ENCODE data around the gene CAND2.
"Not testable (repeated sequence)": the region's sequence is repeated elsewhere in the genome, so short reads cannot be mapped to it uniquely, and the experiment has no call there.

Gene CAND2

DNA sequence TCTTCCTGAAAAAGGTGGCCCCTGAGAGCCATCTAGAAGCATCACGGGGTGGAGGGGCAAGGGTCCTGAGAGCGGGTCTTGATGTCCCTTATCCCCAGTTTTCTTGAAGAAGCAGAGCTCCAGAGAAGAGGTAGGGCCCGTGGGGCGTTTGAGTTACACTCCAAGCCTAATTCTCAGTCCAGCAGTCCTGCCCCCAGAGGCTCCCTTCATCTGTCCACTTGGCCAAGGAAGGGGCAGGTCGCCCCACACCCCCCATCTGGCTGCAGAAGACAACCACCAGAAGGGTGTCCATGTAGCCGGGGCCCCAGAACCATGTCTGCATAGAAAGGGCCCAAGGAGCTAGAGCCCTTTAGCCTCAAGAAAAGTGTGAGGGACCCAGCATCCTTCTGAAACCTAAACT, 70.4 kb downstream of the CAND2 start:
- DNase-seq: no peak

DNA sequence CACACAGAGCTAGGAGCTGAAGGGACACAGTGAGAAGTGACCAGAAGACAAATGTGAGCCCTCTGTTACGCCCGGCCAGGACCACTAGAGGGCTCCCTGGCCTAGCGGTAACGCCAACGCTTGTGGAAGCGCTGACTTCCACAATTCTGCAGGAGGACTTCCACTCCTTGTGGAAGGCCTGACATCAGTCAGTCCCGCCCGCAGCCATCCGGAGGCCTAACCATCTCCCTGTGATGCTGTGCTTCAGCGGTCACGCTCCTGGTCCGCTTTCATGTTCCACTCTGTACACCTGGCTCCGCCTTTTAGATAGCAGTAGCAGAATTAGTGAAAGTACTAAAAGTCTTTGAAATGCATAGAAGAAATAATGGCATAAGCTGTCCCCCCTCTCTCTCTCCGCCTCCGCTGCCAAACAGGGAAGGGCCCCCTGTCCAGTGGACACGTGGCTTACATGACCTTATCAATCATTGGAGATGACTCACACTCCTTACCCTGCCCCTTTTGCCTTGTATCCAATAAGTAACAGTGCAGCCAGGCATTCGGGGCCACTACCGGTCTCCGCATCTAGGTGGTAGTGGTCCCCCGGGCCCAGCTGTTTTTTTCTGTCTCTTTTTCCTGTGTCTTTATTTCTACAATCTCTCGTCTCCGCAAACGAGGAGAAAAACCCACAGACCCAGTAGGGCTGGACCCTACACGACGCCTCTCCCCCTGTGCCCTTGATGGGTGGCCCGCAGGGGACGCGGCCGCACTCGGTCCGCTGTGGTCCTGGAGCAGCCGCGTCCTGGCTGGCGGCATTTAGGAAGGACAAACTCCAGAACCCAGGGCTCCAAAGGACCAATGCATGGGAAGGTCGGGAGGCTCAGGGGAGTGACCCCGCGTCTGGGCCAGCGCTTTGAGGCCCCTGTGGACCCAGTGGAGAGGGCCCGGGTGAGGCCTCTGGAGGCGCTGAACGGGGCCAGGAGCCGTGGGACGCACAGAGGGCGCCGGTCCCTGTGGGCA, 71.9 kb downstream of the CAND2 start:
- peak; percentile 90 for DNase-seq

DNA sequence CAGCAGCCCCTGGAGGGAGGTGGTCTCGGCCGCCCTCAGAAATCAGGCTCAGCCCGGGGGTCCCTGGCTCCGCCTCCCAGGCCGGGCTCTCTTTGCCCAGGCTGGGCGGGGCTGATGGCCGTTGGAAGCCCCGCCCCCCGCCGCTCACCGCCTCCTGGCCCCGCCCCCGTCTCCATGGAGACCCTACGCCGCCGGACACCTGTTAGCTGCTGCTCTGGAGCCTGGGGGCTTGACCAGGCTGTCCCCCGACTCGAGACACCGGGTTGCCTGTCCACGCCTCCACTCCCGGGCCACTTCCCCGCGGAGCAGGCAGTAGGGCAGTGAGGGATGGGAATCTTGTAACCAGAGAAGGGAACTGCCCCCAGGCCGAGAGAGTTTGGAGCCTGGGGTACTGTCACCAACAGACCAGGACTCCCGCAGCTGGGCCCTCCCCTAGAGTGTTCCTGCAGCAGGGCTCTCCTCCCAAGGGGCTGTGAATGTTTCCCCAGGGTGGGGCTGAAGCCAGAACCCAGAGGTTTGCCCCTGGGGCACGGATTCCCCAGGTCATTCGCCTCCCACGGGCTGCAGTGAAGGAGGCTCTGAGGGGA, 72.6 kb downstream of the CAND2 start:
- DNase-seq: peak; percentile 67

DNA sequence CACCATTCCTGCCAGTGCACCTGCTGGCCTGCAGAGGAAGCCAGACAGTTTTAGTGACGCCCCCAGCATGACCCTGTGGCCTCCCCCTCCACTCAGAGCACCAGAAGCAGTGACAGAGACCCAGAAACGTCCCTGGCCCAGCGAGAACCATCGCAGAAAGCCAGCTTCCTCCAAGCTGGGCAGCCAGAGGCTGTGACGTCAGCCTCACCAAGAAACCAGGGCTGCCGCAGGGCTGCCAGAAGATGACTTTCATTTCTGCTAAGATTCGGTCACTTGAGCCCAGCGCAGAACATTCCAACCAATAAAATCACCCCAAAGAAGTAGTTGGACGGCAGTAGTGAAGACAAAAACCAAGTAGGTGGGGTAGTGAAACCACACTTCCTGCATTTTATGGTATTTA, 74.5 kb downstream of the CAND2 start:
- DNase-seq: no peak

DNA sequence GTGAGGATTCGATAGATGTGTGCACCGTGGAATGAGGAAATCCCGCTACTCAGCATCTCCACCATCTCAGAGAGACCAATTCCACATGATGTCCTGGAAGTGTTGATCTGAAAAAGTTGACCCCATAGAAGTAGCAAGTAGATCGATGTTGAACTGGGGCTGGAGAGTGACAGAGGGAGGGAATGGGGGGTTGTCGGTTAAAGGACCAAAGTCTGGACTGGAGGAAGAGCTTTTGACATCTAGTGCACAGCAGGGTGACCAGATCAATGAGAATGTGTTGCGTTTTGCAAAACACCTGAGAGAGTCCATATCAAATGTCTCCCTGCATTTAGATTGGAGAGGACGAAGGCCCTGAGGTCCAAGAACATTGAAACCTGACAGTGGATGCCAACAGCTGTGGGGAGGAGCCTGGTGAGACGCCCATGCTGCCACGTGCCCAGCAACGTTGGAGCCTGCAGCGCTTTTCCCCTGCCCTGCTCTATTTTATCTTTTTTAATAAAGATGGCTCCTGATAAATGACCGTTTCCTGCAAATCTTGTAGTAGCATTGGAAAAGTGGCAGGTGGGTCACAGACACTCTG, 75.0 kb downstream of the CAND2 start:
- DNase-seq: no peak

DNA sequence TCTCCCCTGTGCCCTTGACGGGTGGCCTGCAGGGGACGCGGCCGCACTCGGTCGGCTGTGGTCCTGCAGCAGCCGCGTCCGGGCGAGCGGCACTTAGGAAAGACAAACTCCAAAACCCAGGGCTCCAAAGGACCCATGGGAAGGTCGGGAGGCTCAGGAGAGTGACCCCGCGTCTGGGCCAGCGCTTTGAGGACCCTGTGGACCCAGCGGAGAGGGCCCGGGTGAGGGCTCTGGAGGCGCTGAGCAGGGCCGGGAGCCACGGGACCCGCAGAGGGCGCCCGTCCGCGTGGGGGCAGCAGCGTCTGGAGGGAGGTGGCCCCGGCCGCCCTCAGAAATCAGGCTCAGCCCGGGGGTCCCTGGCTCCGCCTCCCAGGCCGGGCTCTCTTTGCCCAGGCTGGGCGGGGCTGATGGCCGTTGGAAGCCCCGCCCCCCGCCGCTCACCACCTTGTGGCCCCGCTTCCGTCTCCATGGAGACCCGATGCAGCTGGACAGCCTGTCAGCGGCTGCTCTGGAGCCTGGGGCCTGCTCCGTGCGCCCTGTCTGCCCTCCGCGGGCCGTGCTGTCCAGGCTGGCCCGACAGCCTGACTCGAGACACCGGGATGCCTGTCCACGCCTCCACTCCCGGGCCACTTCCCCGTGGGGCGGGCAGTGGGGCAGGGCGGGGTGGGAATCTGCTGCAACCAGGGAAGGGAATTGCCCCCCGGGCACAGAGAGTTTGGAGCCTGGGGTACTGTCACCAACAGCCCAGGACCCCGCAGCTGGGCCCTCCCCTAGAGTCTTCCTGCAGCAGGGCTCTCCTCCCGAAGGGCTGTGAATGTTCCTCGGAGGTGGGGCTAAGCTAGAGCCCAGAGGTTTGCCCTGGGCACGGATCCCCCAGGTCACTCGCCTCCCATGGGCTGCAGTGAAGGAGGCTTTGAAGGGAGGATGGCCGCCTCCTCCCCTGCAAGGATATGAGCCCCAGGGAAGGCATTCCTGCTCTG, 79.7 kb downstream of the CAND2 start:
- peak; percentile 67 for DNase-seq

DNA sequence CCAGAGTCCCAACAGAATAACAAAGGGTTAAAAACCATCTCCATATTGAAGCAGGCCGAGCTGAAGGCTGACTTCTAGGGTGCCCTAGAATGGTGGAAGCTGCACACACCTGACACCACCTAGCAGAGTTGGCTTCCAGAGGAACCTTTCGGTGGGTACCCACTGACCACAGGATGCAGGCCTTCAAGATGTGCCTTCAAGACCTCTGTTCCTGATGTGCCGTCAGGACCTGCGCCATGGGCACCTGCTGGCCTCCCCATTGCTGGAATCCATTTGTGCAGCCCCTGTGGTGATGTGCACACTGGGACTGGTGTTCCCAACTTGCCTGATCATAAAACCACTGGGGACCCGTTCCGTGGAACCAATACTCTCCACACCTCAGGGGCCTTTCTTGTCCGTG, 80.6 kb downstream of the CAND2 start:
- DNase-seq: no peak

DNA sequence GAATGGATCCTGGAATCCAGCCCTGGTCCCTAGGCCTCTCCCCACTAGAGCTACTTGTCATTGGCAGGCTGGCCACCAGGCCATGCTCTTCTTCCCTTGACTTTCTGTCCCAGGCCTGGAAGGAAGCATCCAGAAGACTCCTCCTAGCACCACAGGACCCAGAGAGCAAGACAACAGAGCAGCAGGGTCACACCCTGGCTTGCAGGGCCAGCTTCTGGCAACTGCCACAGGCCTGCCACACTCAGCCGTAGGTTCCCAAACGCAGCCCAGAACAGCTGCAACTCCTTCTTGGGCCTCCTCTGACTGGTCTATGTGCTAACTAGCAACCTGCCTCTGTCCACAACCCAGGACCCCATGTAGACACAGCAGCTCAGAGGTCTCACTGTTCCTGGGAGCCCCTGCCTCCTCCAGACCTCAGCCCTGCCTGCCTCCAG, 81.7 kb downstream of the CAND2 start:
- DNase-seq: no peak

DNA sequence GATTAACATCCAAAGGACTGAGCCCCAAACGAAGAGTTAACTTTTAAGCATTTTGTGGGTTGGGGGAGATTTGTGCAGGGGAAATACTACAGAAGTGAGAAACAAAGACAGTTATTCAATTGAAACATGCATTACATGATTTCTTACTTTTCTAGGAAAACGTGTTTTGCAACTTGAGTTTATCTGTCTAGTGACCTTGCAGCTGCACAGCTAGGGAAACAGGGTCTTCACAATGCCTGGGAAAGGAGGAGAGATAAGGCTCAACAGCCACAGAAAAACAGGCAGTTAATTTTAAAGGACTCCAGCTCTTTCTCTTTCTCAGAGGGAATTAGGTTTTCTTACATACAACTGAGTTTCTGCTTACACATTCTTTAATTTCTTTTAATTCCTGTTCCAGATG, 82.3 kb downstream of the CAND2 start:
- DNase-seq: not testable (repeated sequence)

DNA sequence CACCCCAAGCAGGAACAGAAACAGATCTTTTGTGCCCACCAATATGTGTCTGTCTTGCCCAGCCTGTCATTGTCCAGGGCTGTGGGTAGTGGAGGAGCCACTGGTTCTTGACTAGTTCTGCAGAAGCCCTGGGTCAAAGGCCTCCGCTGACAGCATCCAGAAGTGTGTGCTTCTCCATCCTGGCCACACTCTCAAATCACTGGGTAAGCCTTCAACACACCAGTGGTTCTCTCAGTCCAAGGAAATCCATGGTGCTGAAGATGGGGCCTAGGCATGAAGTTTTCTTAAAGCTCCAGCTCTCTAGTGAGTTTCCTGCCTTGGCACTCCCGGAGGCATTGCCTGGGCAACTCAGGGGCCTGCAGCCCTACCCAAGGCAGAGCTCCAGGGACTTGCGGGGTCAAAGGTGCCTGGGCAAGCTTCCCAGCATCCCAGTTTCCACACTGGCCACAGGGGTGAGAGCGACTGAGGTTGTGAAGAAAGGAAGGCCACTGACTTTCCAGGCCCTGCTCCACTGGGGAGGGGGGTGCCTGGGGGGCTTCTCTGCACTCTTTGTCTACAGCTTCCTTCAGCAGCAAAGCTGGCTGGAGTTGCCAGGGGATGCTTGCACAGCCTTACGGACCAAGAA, 82.8 kb downstream of the CAND2 start:
- no peak for DNase-seq

DNA sequence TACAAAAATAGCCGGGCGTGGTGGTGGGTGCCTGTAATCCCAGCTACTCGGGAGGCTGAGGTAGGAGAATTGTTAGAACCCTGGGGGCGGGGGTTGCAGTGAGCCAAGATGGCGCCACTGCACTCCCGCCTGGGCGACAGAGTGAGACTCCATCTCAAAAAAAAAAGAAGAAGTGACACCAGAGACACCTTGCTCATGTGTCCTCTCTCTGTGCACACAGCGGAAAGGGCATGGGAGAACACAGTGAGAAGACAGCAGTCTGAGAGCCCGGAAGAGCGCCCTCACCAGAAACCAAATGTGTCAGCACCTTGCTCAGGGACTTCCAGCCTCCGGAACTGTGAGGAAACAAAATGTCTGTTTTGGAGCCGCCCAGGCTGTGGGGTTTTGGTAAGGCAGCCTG, 85.4 kb downstream of the CAND2 start:
- not testable (repeated sequence) for DNase-seq

DNA sequence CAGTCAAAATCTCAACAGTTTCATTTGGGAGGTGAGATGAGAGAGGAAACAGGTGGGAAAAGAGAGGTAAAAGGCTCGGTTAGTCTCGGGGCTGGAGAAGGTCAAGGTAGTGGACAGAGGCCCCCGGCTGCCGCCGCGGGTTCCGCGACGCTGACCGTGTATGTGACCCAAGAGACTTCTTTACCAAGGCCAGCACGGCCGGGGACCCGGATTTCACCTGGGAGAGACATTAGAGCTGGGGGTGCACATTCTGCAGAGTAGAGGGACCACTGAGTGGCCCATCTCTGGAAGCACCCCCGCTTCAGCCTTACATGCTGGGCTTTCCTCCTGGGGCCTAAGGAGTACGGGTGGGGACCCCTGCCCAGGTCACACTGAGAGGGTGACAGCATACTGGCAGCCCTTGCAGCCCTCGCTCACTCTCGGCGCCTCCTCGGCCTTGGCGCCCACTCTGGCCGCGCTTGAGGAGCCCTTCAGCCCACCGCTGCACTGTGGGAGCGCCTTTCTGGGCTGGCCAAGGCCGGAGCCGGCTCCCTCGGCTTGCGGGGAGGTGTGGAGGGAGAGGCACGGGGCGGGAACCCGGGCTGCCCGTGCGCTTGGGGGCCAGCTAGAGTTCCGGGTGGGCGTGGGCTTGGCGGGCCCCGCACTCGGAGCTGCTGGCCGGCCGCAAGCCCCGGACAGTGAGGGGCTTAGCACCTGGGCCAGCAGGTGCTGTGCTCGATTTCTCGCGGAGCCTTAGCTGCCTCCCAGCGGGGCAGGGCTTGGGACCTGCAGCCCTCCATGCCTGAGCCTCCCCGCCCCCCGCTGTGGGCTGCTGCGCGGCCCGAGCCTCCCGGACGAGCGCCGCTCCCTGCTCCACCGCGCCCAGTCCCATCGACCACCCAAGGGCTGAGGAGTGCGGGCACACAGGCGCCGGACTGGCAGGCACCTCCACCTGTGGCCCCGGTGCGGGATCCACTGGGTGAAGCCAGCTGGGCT, 86.1 kb downstream of the CAND2 start:
- no peak for DNase-seq

DNA sequence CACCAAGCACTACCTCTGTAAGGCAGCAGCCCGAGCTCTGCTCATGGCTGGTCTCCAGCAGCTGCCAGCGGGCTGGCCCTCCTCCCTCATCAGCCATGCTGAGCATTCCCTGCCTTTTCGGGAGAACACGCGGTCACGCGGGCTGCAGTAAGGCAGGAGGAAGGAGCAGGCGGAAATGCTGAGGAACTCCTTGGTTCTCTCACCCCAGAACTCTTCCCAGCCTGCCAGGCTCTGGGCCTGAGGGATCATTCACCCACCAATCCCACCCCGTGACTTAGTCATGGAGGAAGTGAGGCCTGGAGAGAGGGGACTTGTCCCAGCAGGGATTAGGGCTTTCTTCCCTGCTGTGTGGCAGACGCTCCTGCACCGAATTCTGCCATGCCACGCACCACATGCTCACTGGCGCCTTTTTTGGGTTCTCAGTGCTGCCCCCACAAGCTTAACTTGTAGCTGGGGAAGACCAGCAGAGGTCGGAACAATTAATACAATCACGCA, 87.8 kb downstream of the CAND2 start:
- DNase-seq: peak; percentile 63

Data from right hindlimb (tissue), 1 donor.